SU-DHL-6 (cell line): ENCODE data around the gene SORL1.

Source experiments
- H2AFZ ChIP-seq: fragments of 200-600 bp; sonication (generic); 2 replicates; pipeline ENCODE4 v1.6.1; 2014; ENCODE audit warnings: low read depth, mild to moderate bottlenecking, moderate library complexity, mixed read lengths, antibody characterized with exemption, low read length; ENCODE audit not compliant: severe bottlenecking
- H3F3A ChIP-seq: fragments of 200-600 bp; shearing (Covaris generic); 2 replicates; pipeline ENCODE4 v1.6.0; 2016; ENCODE audit warnings: antibody characterized with exemption, mild to moderate bottlenecking; ENCODE audit not compliant: insufficient read depth
- H3K27ac ChIP-seq: fragments of 200-600 bp; sonication (generic); 2 replicates; pipeline ENCODE4 v1.5.1; 2016; ENCODE audit warnings: low read depth, mild to moderate bottlenecking, low read length, moderate library complexity, mixed read lengths
- H3K27me3 ChIP-seq: fragments of 200-600 bp; sonication (generic), shearing (Covaris generic); 2 replicates; pipeline ENCODE4 v1.6.0; 2014; ENCODE audit warnings: mild to moderate bottlenecking, low read length
- H3K36me3 ChIP-seq: fragments of 200-600 bp; sonication (generic); 2 replicates; pipeline ENCODE4 v1.6.1; 2014; ENCODE audit warnings: mild to moderate bottlenecking, low read length, mixed read lengths
- H3K4me2 ChIP-seq: fragments of 300-600, 200-600 bp; shearing (Covaris generic), sonication (generic); 2 replicates; pipeline ENCODE4 v1.6.0; 2014; ENCODE audit warnings: low read length, low read depth, mild to moderate bottlenecking; ENCODE audit not compliant: poor library complexity, severe bottlenecking
- H3K4me3 ChIP-seq: fragments of 200-600 bp; sonication (generic); 2 replicates; pipeline ENCODE4 v1.5.1; 2014; ENCODE audit warnings: antibody characterized with exemption, low read length, mild to moderate bottlenecking, mixed read lengths; ENCODE audit not compliant: insufficient read depth, poor library complexity, severe bottlenecking
- H3K79me2 ChIP-seq: fragments of 200-600 bp; sonication (generic); 2 replicates; pipeline ENCODE4 v1.6.1; 2014; ENCODE audit warnings: mild to moderate bottlenecking, low read length, moderate library complexity; ENCODE audit not compliant: insufficient read depth
- H3K9ac ChIP-seq: fragments of 200-600 bp; sonication (generic); 2 replicates; pipeline ENCODE4 v1.7.0; 2014; ENCODE audit warnings: mild to moderate bottlenecking, low read length
- H3K9me2 ChIP-seq: fragments of 200-600 bp; sonication (generic); replicated peaks from 2 replicates; pipeline ENCODE4 v1.6.1; 2014; ENCODE audit warnings: low read length; ENCODE audit not compliant: insufficient read depth
- H3K9me3 ChIP-seq: fragments of 200-600 bp; sonication (generic); 2 replicates; pipeline ENCODE4 v1.6.1; 2014; ENCODE audit warnings: low read length, mixed read lengths; ENCODE audit not compliant: insufficient read depth
- H4K20me1 ChIP-seq: fragments of 200-600 bp; sonication (generic); 2 replicates; pipeline ENCODE4 v1.6.1; 2014; ENCODE audit warnings: low read depth, mild to moderate bottlenecking, antibody characterized with exemption, low read length, moderate library complexity, mixed read lengths
- CTCF ChIP-seq: fragments of 200-600 bp; sonication (generic); IDR thresholded peaks from one replicate; pipeline ENCODE4 v1.5.1; 2017; ENCODE audit warnings: antibody characterized with exemption, mild to moderate bottlenecking, low read length, moderate library complexity; ENCODE audit not compliant: insufficient read depth, poor library complexity, severe bottlenecking
- EZH2phosphoT487 ChIP-seq: fragments of 200-600 bp; sonication (generic), shearing (Covaris generic); conservative IDR thresholded peaks from 2 replicates; pipeline ENCODE4 v1.6.1; 2018; ENCODE audit warnings: mild to moderate bottlenecking, antibody characterized with exemption, low read length, moderate library complexity, mixed read lengths

The SORL1 gene

DNA sequence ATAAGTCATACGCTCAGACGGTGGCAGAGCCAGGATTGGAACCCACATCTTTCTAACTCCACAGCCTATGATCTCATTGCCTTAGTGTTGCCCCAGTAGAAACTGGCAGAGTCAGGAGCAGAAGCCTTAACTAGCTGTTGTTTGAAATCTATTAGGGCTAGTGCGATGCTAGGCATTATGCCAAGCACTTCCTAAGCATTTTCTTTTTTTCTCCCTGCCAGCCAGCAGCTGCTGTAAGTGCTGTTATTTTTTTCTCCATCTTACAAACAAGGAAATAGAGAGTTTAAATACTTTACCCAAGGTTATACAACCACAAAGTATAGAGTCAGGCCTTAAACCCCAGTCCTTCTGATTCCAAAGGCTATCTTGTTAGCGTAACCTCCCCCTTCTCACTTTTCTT lies 161.6 kb downstream of the SORL1 start:
- Histone ChIP-seq H3K9me3 (no peaks in the 10 kb centered on the region), H3K4me3 (no peak overlapping the region), H3F3A (no peaks in the 10 kb centered on the region), H3K9ac (no peak overlapping the region), H4K20me1 (0 out of 2 replicates have a peak, but pooled peaks cover 5% of the 10 kb centered on the region), H3K27me3 (no peaks in the 10 kb centered on the region), H3K36me3 (peaks cover 71% of the 10 kb centered on the region), H3K9me2 (no peaks in the 10 kb centered on the region), H2AFZ (no peak overlapping the region), H3K79me2 (no peaks in the 10 kb centered on the region), H3K27ac (no peak overlapping the region), H3K4me2 (no peak overlapping the region)
- TF ChIP-seq EZH2phosphoT487 (no peak), CTCF (no peak)

DNA sequence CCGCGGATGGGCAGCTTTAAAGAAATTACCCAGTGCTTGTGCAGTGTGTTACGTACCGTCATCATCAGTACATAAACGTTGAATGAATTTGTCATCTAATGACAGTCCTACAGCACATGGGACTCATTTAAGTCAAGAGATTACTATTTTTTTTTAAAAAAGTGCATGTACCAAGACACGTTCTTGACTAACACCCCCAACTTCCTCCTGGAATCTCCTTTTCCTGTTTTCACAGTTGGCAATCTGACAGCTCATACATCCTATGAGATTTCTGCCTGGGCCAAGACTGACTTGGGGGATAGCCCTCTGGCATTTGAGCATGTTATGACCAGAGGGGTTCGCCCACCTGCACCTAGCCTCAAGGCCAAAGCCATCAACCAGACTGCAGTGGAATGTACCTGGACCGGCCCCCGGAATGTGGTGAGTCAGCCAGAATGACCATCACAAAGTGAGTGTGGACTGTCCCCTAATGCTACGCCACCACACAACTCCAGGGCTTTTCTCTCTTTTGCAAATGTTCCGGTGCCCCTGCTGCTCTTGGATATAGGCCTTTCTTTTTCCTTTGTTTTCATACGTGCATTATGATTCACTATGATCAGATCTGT lies 162.6 kb downstream of the SORL1 start:
- Histone ChIP-seq H3F3A (no peaks in the 10 kb centered on the region), H3K4me2 (no peak overlapping the region)
- TF ChIP-seq EZH2phosphoT487 (no peak), CTCF (no peak)

DNA sequence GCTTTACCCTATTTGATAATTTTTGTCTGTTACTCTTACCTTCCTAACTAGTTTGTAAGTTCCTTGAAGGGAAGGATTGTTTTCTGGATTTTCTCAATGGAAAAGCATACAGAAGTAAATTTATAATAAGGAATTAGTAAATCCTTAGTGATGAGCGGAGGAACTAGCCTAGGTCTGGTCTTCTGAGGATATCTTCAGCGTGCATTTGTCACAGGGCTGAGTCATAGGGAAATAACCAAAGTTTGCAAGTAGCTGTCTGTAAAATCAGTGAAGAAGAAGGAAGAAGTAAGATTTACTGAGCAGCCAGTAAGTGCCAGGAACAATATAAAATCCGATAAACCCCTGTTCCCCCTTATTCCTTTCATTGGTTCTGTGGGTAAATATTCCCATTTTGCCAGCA lies 163.4 kb downstream of the SORL1 start:
- no peak overlapping the region for H3K27ac ChIP-seq
- H2AFZ ChIP-seq: no peak overlapping the region
- no peak overlapping the region for H3K4me2 ChIP-seq
- H3F3A ChIP-seq: no peaks in the 10 kb centered on the region
- H3K4me3 ChIP-seq: no peak overlapping the region
- TF ChIP-seq EZH2phosphoT487: no peak
- no peak for TF ChIP-seq CTCF
- no peak overlapping the region for H3K9ac ChIP-seq
- no peaks in the 10 kb centered on the region for H3K79me2 ChIP-seq
- no peaks in the 10 kb centered on the region for H3K27me3 ChIP-seq
- no peaks in the 10 kb centered on the region for H3K9me2 ChIP-seq
- 0 out of 2 replicates have a peak, but pooled peaks cover 5% of the 10 kb centered on the region for H4K20me1 ChIP-seq
- no peaks in the 10 kb centered on the region for H3K9me3 ChIP-seq
- peaks cover 73% of the 10 kb centered on the region for H3K36me3 ChIP-seq

More for the DNA sequence above, 162.6 kb downstream of the SORL1 start:
- H3K79me2 ChIP-seq: no peaks in the 10 kb centered on the region
- H2AFZ ChIP-seq: no peak overlapping the region
- peaks cover 72% of the 10 kb centered on the region for H3K36me3 ChIP-seq
- no peaks in the 10 kb centered on the region for H3K9me2 ChIP-seq
- no peak overlapping the region for H3K4me3 ChIP-seq
- H4K20me1 ChIP-seq: 0 out of 2 replicates have a peak, but pooled peaks cover 5% of the 10 kb centered on the region
- no peak overlapping the region for H3K9ac ChIP-seq
- H3K27ac ChIP-seq: no peak overlapping the region
- H3K27me3 ChIP-seq: no peaks in the 10 kb centered on the region
- no peaks in the 10 kb centered on the region for H3K9me3 ChIP-seq
